Activated CD4-positive, CD25-positive, alpha-beta regulatory T cell treated with anti-CD3 and anti-CD28 coated beads, Interleukin-2, amount 50 U/mL, for 24 hours (primary cell): Measurements from ENCODE around the gene SPNS3.

Source experiments
- ATAC-seq, 2 donors: fragments of 150-1000 bp; cut with Tn5 transposase; one replicate each; pipeline ENCODE4 v1.10.0; 2021; ENCODE audit warnings: mild to moderate bottlenecking in 1 of 2, moderate library complexity in 1 of 2

The SPNS3 gene

GRCh38 chr17:4492721-4493561 is 59.2 kb downstream of the SPNS3 start:
- peak in 1 of 2 donors; percentile 34 for ATAC-seq

- no peak for ATAC-seq
These were observed 63.5 kb downstream of the SPNS3 start for GRCh38 chr17:4497101-4497824.

- peak; percentile 87 to 89 for ATAC-seq
These were observed 65.0 kb downstream of the SPNS3 start, which contains the start of gene SPNS2 for GRCh38 chr17:4498461-4499397. Gene SPNS2, plus strand, starts transcription at chr17:4498881. Its CDS starts 167 bp downstream, at chr17:4499048.

GRCh38 chr17:4499431-4500190 is 65.9 kb downstream of the SPNS3 start:
- ATAC-seq: peak; percentile 18

GRCh38 chr17:4500191-4500571 is 66.4 kb downstream of the SPNS3 start:
- ATAC-seq: no peak

GRCh38 chr17:4501295-4501949 is 67.7 kb downstream of the SPNS3 start:
- ATAC-seq: no peak

GRCh38 chr17:4502466-4503154 is 68.9 kb downstream of the SPNS3 start:
- ATAC-seq: no peak

- no peak for ATAC-seq
These were observed 69.7 kb downstream of the SPNS3 start for GRCh38 chr17:4503283-4504025.

GRCh38 chr17:4504188-4504587 is 70.4 kb downstream of the SPNS3 start:
- no peak for ATAC-seq

GRCh38 chr17:4505187-4505586 is 71.4 kb downstream of the SPNS3 start:
- ATAC-seq: no peak

- no peak for ATAC-seq
These were observed 72.6 kb downstream of the SPNS3 start for GRCh38 chr17:4506175-4506813.

GRCh38 chr17:4506892-4507291 is 73.2 kb downstream of the SPNS3 start:
- no peak for ATAC-seq

GRCh38 chr17:4507361-4508111 is 73.8 kb downstream of the SPNS3 start:
- ATAC-seq: no peak

- ATAC-seq: no peak
These were observed 74.5 kb downstream of the SPNS3 start for GRCh38 chr17:4508207-4508606.

GRCh38 chr17:4509401-4509800 is 75.7 kb downstream of the SPNS3 start:
- peak in 1 of 2 donors; percentile 52 for ATAC-seq

GRCh38 chr17:4509923-4510617 is 76.3 kb downstream of the SPNS3 start:
- no peak for ATAC-seq

GRCh38 chr17:4510618-4510941 is 76.8 kb downstream of the SPNS3 start:
- ATAC-seq: no peak

- no peak for ATAC-seq
These were observed 77.6 kb downstream of the SPNS3 start for GRCh38 chr17:4511199-4511932.
